Hepatocyte (in vitro differentiated cells): Measurements from ENCODE around the gene FOLR2. TPM values are rescaled to one million over a fixed set of nuclear protein-coding genes. Genes with fewer than 3 reads are reported as not detected.

ENCODE experiments used
- DNase-seq: peaks from one replicate; pipeline ENCODE4 v3.0.0-alpha.2; 2016; ENCODE audit warnings: low spot score
- H2AFZ ChIP-seq: fragments of 200-600 bp; sonication (generic); 2 replicates; pipeline ENCODE4 v1.6.0; 2016; ENCODE audit warnings: antibody characterized with exemption, mild to moderate bottlenecking
- H3K27ac ChIP-seq: fragments of 200-600 bp; sonication (generic); 2 replicates; pipeline ENCODE4 v1.5.1; 2016; ENCODE audit warnings: mild to moderate bottlenecking
- H3K27me3 ChIP-seq: fragments of 200-600 bp; sonication (generic); 2 replicates; pipeline ENCODE4 v1.6.1; 2016
- H3K36me3 ChIP-seq: fragments of 200-600 bp; sonication (generic); replicated peaks from 2 replicates; pipeline ENCODE4 v1.5.1; 2016; ENCODE audit warnings: low read depth; ENCODE audit not compliant: insufficient read depth
- H3K4me1 ChIP-seq: fragments of 200-600 bp; sonication (generic); 2 replicates; pipeline ENCODE4 v1.5.1; 2016; ENCODE audit warnings: mild to moderate bottlenecking, moderate library complexity; ENCODE audit not compliant: insufficient read depth
- H3K4me2 ChIP-seq: fragments of 200-600 bp; sonication (generic); 2 replicates; pipeline ENCODE4 v1.6.0; 2016
- H3K4me3 ChIP-seq: fragments of 200-600 bp; sonication (generic); 2 replicates; pipeline ENCODE4 v1.5.1; 2016; ENCODE audit warnings: mild to moderate bottlenecking
- H3K79me2 ChIP-seq: fragments of 200-600 bp; sonication (generic); 2 replicates; pipeline ENCODE4 v1.6.0; 2017; ENCODE audit warnings: mild to moderate bottlenecking
- H3K9me2 ChIP-seq: fragments of 200-600 bp; sonication (generic); replicated peaks from 2 replicates; pipeline ENCODE4 v1.6.0; 2017; ENCODE audit warnings: mild to moderate bottlenecking; ENCODE audit not compliant: insufficient read depth
- H3K9me3 ChIP-seq: fragments of 200-600 bp; sonication (generic); 2 replicates; pipeline ENCODE4 v1.5.1; 2016; ENCODE audit warnings: low read depth, mild to moderate bottlenecking
- H4K20me1 ChIP-seq: fragments of 200-600 bp; sonication (generic); 2 replicates; pipeline ENCODE4 v1.6.0; 2016; ENCODE audit warnings: mild to moderate bottlenecking; ENCODE audit not compliant: insufficient read depth, poor library complexity, severe bottlenecking
- EZH2 ChIP-seq: fragments of 200-600 bp; sonication (generic); IDR thresholded peaks from 2 replicates; pipeline ENCODE4 v1.6.1; 2016; ENCODE audit warnings: antibody characterized with exemption, mild to moderate bottlenecking, borderline replicate concordance
- EZH2phosphoT487 ChIP-seq: fragments of 200-600 bp; sonication (generic); IDR thresholded peaks from one replicate; pipeline ENCODE4 v1.6.1; 2018; ENCODE audit warnings: antibody characterized with exemption, mild to moderate bottlenecking, low read depth, moderate library complexity; ENCODE audit not compliant: unreplicated experiment, severe bottlenecking
- WGBS: methylation state at CpG from one replicate; pipeline ENCODE4 v1.1.6; 2016; ENCODE audit warnings: low lambda C conversion rate; ENCODE audit errors: missing lambda C conversion rate; 5-methylcytosine and 5-hydroxymethylcytosine counted together
- polyA plus RNA-seq: library from polyadenylated mRNA; unstranded; fragments of >200 nt; fragmentation: Nextera tagmentation; extraction: Ambion mirVana; gene quantifications from 2 replicates; pipeline ENCODE4 v1.2.1, GENCODE V29; 2016
- total RNA-seq: library from RNA; depleted of rRNA; stranded (reverse); fragments of >200 nt; gene quantifications from 2 replicates; pipeline ENCODE4 v1.2.3, GENCODE V29; 2014
- TF ChIP-seq, protein P1 (sequence below): fragments of 200-600 bp; sonication (generic); IDR thresholded peaks from 2 replicates; pipeline ENCODE4 v1.5.1; 2016; ENCODE audit warnings: antibody characterized with exemption, mild to moderate bottlenecking; ENCODE audit not compliant: poor library complexity

The FOLR2 gene
- total and polyA plus RNA-seq, 2 experiments from 2014 or later: 4.3 to 5.5 TPM

DNA sequence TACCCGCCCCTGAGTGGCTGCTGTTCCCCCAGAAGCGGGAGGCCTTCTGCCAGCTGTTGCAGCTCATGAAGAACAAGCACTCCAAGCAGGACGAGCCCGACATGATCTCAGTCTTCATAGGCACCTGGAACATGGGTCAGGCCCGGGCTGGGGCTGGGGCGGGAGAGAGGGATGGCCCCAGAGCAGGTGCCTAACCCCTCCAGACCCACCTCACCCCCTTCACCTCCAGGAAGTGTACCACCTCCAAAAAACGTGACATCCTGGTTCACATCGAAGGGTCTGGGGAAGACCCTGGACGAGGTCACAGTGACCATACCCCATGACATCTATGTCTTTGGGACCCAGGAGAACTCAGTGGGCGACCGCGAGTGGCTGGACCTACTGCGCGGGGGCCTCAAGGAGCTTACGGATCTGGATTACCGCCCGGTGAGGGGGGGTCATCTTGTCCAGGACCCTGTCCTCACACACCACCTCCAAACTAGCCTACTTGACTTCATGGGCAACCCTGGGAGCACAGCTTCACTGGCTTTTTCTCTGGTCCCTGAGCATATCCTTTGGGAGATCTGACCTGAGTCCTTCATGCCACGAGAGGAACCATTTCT is 14.3 kb downstream of the FOLR2 start:
- TF ChIP-seq EZH2phosphoT487 (no peak), EZH2 (no peak)
- TF ChIP-seq, protein P1, sequence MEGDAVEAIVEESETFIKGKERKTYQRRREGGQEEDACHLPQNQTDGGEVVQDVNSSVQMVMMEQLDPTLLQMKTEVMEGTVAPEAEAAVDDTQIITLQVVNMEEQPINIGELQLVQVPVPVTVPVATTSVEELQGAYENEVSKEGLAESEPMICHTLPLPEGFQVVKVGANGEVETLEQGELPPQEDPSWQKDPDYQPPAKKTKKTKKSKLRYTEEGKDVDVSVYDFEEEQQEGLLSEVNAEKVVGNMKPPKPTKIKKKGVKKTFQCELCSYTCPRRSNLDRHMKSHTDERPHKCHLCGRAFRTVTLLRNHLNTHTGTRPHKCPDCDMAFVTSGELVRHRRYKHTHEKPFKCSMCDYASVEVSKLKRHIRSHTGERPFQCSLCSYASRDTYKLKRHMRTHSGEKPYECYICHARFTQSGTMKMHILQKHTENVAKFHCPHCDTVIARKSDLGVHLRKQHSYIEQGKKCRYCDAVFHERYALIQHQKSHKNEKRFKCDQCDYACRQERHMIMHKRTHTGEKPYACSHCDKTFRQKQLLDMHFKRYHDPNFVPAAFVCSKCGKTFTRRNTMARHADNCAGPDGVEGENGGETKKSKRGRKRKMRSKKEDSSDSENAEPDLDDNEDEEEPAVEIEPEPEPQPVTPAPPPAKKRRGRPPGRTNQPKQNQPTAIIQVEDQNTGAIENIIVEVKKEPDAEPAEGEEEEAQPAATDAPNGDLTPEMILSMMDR: no peak
- Histone ChIP-seq H4K20me1 (peaks cover 32% of the 10 kb centered on the region), H3K4me3 (no peak overlapping the region), H2AFZ (no peak overlapping the region), H3K36me3 (no peaks in the 10 kb centered on the region), H3K27me3 (no peaks in the 10 kb centered on the region), H3K4me2 (no peak overlapping the region), H3K79me2 (peaks cover 20% of the 10 kb centered on the region), H3K4me1 (peaks cover 6% of the 10 kb centered on the region), H3K9me2 (no peaks in the 10 kb centered on the region), H3K9me3 (no peaks in the 10 kb centered on the region), H3K27ac (no peak overlapping the region)
- DNase-seq: no peak
- WGBS: 92% methylated on average over 18 of the region's 18 CpGs

DNA sequence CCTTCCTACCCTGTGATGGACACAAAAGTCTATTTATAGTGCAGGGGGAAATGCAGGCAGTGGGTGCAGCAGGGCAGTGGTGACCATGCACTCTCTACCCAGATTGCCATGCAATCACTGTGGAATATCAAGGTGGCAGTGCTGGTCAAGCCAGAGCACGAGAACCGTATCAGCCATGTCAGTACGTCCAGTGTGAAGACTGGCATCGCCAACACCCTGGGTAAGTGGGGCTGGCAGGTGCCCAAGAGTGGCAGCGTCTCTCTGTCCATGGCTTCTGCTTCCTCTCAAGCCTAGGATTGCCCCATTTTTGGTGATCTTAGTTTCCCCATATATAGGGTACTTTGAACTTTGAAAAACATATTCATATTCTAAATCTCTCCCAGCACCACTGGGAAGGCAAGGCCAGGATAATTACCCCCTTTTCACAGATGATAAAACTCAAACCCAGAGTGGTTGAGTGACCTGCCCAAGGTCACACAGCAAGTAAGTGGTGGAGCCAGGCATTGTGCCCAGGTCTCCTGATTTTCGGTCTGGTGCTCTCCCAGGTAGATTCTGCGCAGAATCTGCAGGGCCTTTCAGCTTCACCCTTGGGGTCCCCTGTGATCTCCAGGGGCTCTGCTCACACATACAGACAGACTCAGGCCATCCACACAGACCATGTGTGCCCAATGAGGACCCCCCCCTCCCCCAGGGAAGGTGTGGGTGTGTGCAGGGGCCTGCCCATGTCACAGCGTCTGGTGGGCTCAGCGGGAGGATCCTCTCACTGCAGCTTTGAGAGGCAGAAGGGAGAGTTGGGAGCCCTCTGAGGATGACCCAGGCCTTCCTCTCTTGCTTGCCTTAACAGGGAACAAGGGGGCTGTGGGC is 15.0 kb downstream of the FOLR2 start:
- no peaks in the 10 kb centered on the region for H3K4me1 ChIP-seq
- H3K4me3 ChIP-seq: no peak overlapping the region
- no peak overlapping the region for H2AFZ ChIP-seq
- H4K20me1 ChIP-seq: peaks cover 24% of the 10 kb centered on the region
- TF ChIP-seq EZH2phosphoT487 (no peak), EZH2 (no peak)
- TF ChIP-seq, protein P1: no peak
- 94% methylated on average over 8 of the region's 9 CpGs for WGBS
- no peak for DNase-seq
- H3K27ac ChIP-seq: no peak overlapping the region
- peaks cover 12% of the 10 kb centered on the region for H3K79me2 ChIP-seq
- H3K36me3 ChIP-seq: no peaks in the 10 kb centered on the region
- H3K9me3 ChIP-seq: no peaks in the 10 kb centered on the region
- no peak overlapping the region for H3K4me2 ChIP-seq
- no peaks in the 10 kb centered on the region for H3K27me3 ChIP-seq
- H3K9me2 ChIP-seq: no peaks in the 10 kb centered on the region

DNA sequence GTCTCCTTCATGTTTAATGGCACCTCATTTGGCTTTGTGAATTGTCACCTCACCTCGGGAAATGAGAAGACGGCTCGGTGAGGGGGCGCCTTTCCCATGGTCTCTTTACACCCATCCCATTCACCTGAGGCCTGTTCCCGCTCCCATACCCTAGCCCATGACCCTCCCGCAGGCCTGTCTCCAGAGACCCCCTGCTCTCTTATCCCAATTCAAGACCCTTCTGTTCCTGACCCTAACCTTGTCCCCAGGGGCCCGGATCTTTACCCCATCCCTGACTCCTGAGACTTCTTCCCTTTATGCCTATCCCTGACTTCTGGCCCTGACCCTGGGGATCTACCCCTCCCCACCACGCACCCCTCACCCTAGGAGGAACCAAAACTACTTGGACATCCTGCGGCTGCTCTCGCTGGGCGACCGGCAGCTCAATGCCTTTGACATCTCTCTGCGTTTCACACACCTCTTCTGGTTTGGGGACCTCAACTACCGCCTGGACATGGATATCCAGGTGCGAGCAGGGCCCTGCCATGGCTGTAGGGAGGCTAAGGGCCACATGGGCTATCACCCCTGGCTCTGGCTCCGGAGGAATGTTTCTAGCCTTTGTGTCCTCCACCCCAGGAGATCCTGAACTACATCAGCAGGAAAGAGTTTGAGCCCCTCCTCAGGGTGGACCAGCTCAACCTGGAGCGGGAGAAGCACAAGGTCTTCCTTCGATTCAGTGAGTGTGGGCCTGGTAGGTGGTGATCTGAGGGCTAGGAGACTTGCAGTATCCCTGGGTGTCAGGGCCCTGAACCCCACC is 15.9 kb downstream of the FOLR2 start:
- Histone ChIP-seq H3K27me3 (no peaks in the 10 kb centered on the region), H3K27ac (no peak overlapping the region), H3K9me3 (no peaks in the 10 kb centered on the region), H2AFZ (no peak overlapping the region), H4K20me1 (peaks cover 22% of the 10 kb centered on the region), H3K79me2 (peaks cover 4% of the 10 kb centered on the region), H3K4me2 (no peak overlapping the region), H3K4me3 (no peak overlapping the region), H3K36me3 (no peaks in the 10 kb centered on the region), H3K4me1 (no peaks in the 10 kb centered on the region), H3K9me2 (no peaks in the 10 kb centered on the region)
- TF ChIP-seq EZH2 (no peak), EZH2phosphoT487 (no peak)
- TF ChIP-seq, protein P1: no peak
- 96% methylated on average over 18 of the region's 18 CpGs for WGBS
- no peak for DNase-seq
